GM21526 (cell line): Measurements from ENCODE around the gene TLR5.
"Not testable (repeated sequence)": the region's sequence is repeated elsewhere in the genome, so short reads cannot be mapped to it uniquely, and the experiment has no call there.

Experiments used
- ATAC-seq: cut with Tn5 transposase; IDR thresholded peaks from one replicate; pipeline ENCODE4 v1.9.1; 2021; ENCODE audit warnings: moderate library complexity; ENCODE audit not compliant: unreplicated experiment, low FRiP score

The TLR5 gene

DNA sequence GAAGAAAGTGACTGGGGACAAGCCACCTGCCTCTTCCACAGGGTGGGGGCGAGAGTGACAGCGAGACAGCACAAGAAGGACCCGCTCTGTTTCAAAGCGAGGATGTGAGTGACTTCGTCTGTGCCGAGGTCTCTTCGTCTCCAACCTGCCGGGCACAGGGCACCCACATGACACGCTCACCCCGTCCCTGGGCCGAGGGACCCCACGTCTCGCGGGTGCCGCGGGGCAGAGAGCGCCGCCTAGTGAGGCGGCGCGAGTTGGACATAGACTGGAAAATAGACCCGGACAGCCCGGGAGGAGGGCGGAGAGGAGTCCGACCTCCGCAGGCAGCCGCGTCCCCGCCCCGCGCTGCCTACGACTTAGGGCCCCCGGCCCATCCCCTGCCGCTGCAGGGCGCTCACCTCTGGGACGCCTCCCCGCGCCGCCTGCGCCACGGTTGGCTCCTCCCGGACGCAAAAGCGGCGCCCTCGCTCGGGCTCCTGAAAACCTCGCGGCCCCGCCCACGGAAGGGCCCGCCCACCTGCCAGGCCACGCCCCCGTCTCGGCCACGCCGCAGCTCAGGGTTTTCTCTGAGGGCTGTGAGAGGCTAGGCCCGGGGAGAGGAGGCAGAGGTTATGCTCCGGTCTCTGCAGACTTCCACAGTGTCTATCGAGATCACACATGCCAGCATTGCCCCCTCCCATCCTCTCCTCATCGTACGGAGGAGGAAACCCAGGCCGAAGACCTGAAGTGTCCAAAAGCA, at the start of gene TLR5:
TSS of gene TLR5 (minus strand) at position 454 of the 742 bp plus-strand sequence. CDS start 30,217 bp downstream, outside the sequence.
- peak; percentile 93 for ATAC-seq

- no peak for ATAC-seq
Measured at GRCh38 chr1:223189903-223190724, 47.1 kb upstream of the TLR5 start.

- ATAC-seq, result no peak
Measured at GRCh38 chr1:223189525-223189902, 46.5 kb upstream of the TLR5 start.

DNA sequence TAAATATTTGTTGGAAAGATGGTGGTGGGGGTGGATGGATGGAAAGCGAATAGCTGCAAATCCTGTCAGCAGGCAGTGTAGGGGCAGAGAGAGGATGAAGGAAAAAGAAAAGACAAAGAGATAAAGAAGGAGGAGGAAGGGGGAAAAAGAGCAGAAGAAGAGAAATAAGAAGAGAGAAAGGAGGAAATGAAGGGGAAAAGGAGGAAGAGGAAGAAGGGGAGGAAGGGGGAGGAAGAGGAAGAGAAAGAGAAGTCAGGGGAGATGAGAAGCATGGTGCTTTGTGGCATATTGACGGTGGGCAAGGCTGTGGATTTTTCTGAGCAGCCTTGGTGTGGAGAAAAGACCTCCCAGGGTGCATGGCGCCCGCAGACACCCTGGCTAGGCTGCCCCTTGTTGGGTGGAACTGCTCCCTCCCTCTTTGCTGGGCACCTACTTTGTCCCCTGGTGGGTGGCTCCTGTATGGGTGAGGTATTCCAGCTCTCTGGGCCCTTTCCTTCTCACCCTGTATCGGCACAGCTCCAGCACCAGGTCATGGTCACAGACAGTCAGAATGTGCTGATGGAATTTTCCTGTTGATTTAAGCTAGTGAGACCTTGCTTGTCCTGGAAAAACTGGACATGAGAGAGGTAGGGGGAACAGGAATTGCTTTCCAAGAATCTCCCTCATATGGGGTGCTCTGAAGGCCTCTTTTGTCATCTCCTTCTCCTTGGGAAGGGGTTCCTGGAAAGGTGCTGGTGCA, 45.7 kb upstream of the TLR5 start:
- no peak for ATAC-seq

DNA sequence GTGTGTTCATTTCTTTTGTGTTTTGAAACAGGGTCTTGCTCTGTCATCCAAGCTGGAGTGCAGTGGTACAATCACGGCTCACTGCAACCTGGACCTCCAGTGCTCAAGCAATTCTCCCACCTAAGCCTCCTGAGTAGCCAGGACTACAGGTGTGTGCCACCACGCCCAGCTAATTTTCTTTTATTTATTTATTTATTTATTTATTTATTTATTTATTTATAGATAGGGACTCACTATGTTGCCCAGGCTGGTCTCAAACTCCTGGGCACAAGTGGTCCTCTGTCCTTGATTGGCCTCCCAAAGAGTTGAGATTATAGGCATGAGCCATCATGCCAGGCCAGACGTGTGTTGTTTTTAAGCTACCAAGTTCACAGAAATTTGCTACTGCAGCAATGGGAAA, 43.8 kb upstream of the TLR5 start:
- ATAC-seq, result no peak

- ATAC-seq, result no peak
Measured at GRCh38 chr1:223183268-223183862, 40.3 kb upstream of the TLR5 start.

GRCh38 chr1:223180731-223181321, 37.8 kb upstream of the TLR5 start:
- ATAC-seq, result no peak

- no peak for ATAC-seq
Measured at GRCh38 chr1:223179786-223180185, 36.7 kb upstream of the TLR5 start.

- no peak for ATAC-seq
Measured at GRCh38 chr1:223179280-223179679, 36.2 kb upstream of the TLR5 start.

- ATAC-seq, result no peak
Measured at GRCh38 chr1:223177681-223178080, 34.6 kb upstream of the TLR5 start.

GRCh38 chr1:223176437-223176836, 33.4 kb upstream of the TLR5 start:
- no peak for ATAC-seq

GRCh38 chr1:223175633-223176032, 32.6 kb upstream of the TLR5 start:
- ATAC-seq, result no peak

- no peak for ATAC-seq
Measured at GRCh38 chr1:223175032-223175431, 32.0 kb upstream of the TLR5 start.

DNA sequence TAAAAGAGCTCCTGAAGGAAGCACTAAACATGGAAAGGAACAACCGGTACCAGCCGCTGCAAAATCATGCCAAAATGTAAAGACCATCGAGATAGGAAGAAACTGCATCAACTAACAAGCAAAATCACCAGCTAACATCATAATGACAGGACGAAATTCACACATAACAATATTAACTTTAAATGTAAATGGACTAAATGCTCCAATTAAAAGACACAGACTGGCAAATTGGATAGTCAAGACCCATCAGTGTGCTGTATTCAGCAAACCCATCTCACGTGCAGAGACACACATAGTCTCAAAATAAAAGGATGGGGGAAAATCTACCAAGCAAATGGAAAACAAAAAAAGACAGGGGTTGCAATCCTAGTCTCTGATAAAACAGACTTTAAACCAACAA, 26.4 kb upstream of the TLR5 start:
- not testable (repeated sequence) for ATAC-seq

GRCh38 chr1:223161321-223161720, 18.3 kb upstream of the TLR5 start:
- no peak for ATAC-seq

DNA sequence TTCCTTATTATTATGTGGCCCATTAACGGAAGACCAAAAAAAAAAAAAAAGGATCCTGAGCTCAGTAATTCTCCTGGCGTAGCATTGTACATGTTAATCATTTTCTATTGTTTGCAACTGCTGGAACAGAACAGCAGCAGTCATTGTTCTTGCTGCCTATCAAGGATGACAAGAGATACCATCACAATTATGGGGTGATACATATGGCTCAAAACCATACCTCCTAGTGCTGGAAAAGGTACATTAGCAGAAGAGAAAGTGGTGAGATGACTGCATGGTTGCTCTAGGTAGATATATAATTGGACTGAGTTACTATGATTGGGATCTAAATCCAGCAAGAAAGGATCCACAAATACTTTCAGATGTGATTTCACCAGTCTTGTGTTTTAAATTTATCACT, 13.3 kb upstream of the TLR5 start:
- no peak for ATAC-seq

DNA sequence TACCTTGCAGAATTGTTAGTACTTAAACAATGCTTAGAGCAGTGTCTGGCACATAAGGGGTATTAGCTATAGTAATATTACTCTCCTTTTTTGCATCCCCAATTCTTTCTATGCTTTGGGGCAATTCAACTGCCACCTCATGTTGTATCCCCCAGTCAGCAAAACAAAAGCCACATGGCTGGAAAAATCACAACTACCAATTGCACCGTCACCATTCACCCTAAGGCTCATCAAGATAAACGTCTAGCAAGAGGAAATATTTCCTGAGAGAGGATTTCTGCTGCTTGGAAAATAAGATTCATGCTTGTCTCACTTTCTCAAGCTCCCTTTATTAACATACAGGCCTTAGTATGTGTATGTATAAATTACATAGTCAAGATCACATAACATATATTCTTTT, 12.1 kb upstream of the TLR5 start:
- no peak for ATAC-seq

DNA sequence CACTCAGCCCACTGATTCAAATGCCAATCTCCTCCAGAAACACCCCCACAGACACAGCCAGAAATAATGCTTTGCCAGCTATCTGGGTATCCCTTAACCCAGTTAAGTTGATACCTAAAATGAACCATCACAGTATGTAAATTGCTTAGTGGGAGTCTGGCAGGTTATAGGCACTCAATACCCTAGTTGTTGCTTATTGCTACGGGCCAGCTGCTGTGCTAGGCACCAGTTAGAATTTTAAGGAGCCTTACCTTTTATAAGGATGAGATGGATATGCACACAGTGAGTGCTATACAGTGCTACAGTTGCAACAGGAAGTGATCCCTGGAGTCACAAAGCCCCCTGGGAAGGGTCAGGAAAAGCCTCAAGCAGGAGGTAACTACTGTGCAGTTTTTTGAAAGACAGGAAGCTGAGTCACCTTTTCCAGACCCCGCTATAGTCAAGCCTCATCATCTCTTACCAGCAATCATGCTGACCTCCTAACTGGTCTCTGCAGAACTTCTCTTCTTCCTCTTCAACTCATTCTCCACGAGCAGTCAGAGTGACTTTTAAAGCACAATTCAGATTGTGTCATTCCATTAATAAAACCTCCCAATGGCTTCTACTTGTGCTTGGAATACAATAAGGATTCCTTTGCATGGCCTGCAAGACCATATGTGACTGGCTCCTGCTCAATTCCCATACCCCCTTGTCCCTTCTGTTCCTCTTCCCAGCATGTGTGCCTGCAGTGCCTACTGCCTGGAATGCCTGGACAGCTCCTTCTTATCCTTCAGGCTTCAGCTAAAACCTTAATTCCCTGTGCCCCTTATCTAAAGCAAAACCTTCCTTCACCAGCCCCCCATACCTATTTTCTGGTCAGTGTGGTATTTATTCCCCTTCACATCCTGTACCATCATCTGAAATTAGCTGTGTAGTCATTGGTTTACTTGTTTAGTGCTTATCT, 10.4 kb upstream of the TLR5 start:
- ATAC-seq, result no peak

DNA sequence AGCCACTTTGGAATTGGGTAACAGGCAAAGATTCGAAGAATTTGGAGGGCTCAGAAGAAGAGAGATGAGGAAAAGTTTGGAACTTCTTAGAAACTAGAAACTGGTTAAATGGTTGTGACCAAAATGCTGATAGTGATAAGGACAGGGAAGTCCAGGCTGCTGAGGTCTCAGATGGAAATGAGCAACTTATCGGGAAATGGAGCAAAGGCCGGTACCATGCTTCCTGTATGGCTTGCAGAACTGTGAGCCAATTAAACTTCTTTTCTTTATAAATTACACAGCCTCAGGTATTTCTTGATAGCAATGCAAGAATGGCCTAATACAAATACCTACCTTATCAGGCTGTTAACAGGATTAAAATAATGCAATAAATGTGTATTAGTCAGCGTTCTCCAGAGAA, 9.4 kb upstream of the TLR5 start:
- ATAC-seq, result no peak
